IMR-90 (cell line): ENCODE results near the gene AGMO.

Experiments
- CTCF ChIP-seq: conservative IDR thresholded peaks from 2 replicates; pipeline ENCODE4 v1.5.1; 2012; ENCODE audit warnings: mild to moderate bottlenecking, low read depth, low read length, improper control_type of control experiment
- FOS ChIP-seq: fragments of 150-350 bp; IDR thresholded peaks from 2 replicates; pipeline ENCODE4 v1.6.1; 2016; ENCODE audit warnings: low read depth, low read length
- MAZ ChIP-seq: IDR thresholded peaks from 2 replicates; pipeline ENCODE4 v1.6.1; 2012; ENCODE audit warnings: low read depth, mild to moderate bottlenecking, low read length, improper control_type of control experiment, moderate library complexity, borderline replicate concordance
- MXI1 ChIP-seq: IDR thresholded peaks from 2 replicates; pipeline ENCODE4 v1.6.1; 2012; ENCODE audit warnings: low read depth, mild to moderate bottlenecking, low read length, moderate library complexity, borderline replicate concordance
- POLR2A ChIP-seq: IDR thresholded peaks from 2 replicates; pipeline ENCODE4 v1.6.1; 2012; ENCODE audit warnings: mild to moderate bottlenecking, low read depth, low read length
- RAD21 ChIP-seq: IDR thresholded peaks from 2 replicates; pipeline ENCODE4 v1.6.1; 2012; ENCODE audit warnings: low read length, improper control_type of control experiment
- RCOR1 ChIP-seq: IDR thresholded peaks from 2 replicates; pipeline ENCODE4 v1.6.1; 2012; ENCODE audit warnings: mild to moderate bottlenecking, low read length, improper control_type of control experiment; ENCODE audit not compliant: insufficient replicate concordance
- RFX5 ChIP-seq: IDR thresholded peaks from 2 replicates; pipeline ENCODE4 v1.8.0; 2012; ENCODE audit warnings: low read depth, mild to moderate bottlenecking, low read length, moderate library complexity
- SMC3 ChIP-seq: fragments of 150-350 bp; IDR thresholded peaks from 2 replicates; pipeline ENCODE4 v1.6.1; 2016; ENCODE audit warnings: low read depth, mild to moderate bottlenecking, antibody characterized with exemption, low read length, moderate library complexity
- USF2 ChIP-seq: fragments of 150-350 bp; IDR thresholded peaks from 2 replicates; pipeline ENCODE4 v1.6.1; 2017; ENCODE audit warnings: mild to moderate bottlenecking, antibody characterized with exemption, low read length, low read depth

- TF ChIP-seq USF2 (no peak), CTCF (no peak), POLR2A (no peak), SMC3 (no peak), RAD21 (no peak), MAZ (no peak), RFX5 (no peak), RCOR1 (no peak), FOS (no peak), MXI1 (no peak)
Observed at GRCh38 chr7:15606561-15606960, 44.7 kb upstream of the AGMO start.
